ENCODE results near the gene KIF1A. TPM values are rescaled to one million over a fixed set of nuclear protein-coding genes. Genes with fewer than 3 reads are reported as not detected.

KIF1A gene
- total RNA-seq, 4 donors from 2014 or later = 0.19 to 0.60 TPM; not detected in 2

- TF ChIP-seq CTCF (IDR thresholded peaks at IDR 0.05) = no peak
- no peak for DNase-seq (ENCODE audit: low spot score)
- ATAC-seq (ENCODE audit: low FRiP score) = no peak
Measured at GRCh38 chr2:240833724-240834285, 13.8 kb upstream of the KIF1A start.

GRCh38 chr2:240832921-240833494 lies 13.0 kb upstream of the KIF1A start:
- no peak for TF ChIP-seq CTCF (IDR thresholded peaks at IDR 0.05)
- ATAC-seq (ENCODE audit: low FRiP score) = no peak
- DNase-seq (ENCODE audit: low spot score) = no peak

- DNase-seq (ENCODE audit: low spot score) = peak; percentile 52
- TF ChIP-seq CTCF (IDR thresholded peaks at IDR 0.05) = no peak
- peak; percentile 70 for ATAC-seq (ENCODE audit: low FRiP score)
Measured at GRCh38 chr2:240832205-240832727, 12.2 kb upstream of the KIF1A start.

- DNase-seq (ENCODE audit: low spot score) = no peak
- TF ChIP-seq CTCF (IDR thresholded peaks at IDR 0.05) = no peak
- ATAC-seq (ENCODE audit: low FRiP score) = no peak
Measured at GRCh38 chr2:240831594-240832204, 11.7 kb upstream of the KIF1A start.

GRCh38 chr2:240825476-240825875 lies 5.5 kb upstream of the KIF1A start:
- ATAC-seq (ENCODE audit: low FRiP score) (no peak), DNase-seq (ENCODE audit: low spot score) (no peak)
- TF ChIP-seq CTCF (IDR thresholded peaks at IDR 0.05) = no peak

GRCh38 chr2:240823449-240824336 lies 3.7 kb upstream of the KIF1A start:
- no peak for DNase-seq (ENCODE audit: low spot score)
- ATAC-seq (ENCODE audit: low FRiP score) = no peak
- no peak for TF ChIP-seq CTCF (IDR thresholded peaks at IDR 0.05)

Data from omental fat pad (tissue), 4 donors.